Skeletal muscle tissue (tissue), 4 donors: ENCODE results near the gene ISL1. TPM values are rescaled to one million over a fixed set of nuclear protein-coding genes. Genes with fewer than 3 reads are reported as not detected.

Experiments used
- H3K27ac ChIP-seq: one replicate; pipeline ENCODE4 v1.7.0; 2013; ENCODE audit warnings: mild to moderate bottlenecking, low read depth, low read length, inconsistent platforms
- H3K27me3 ChIP-seq, 3 donors: one replicate each; pipeline ENCODE4 v1.7.0; 2013; ENCODE audit warnings: low read length in 3 of 3; ENCODE audit not compliant: control insufficient read depth in 3 of 3, insufficient read depth in 3 of 3
- H3K36me3 ChIP-seq, 3 donors: one replicate each; pipeline ENCODE4 v1.7.0; 2013; ENCODE audit warnings: low read length in 3 of 3; ENCODE audit not compliant: control insufficient read depth in 3 of 3, insufficient read depth in 3 of 3
- H3K4me1 ChIP-seq, 3 donors: one replicate each; pipeline ENCODE4 v1.7.0; 2013; ENCODE audit warnings: low read length in 3 of 3, mild to moderate bottlenecking in 3 of 3; ENCODE audit not compliant: control insufficient read depth in 3 of 3, insufficient read depth in 3 of 3
- H3K4me3 ChIP-seq, 3 donors: one replicate each; pipeline ENCODE4 v1.7.0; 2013; ENCODE audit warnings: low read length in 3 of 3
- H3K9ac ChIP-seq, 3 donors: one replicate each; pipeline ENCODE4 v1.7.0; 2013; ENCODE audit warnings: low read length in 3 of 3, mild to moderate bottlenecking in 3 of 3, moderate library complexity in 2 of 3, low read depth in 1 of 3
- H3K9me3 ChIP-seq, 3 donors: one replicate each; pipeline ENCODE4 v1.7.0; 2013; ENCODE audit warnings: low read length in 3 of 3; ENCODE audit not compliant: control insufficient read depth in 3 of 3
- total RNA-seq: library from RNA; depleted of rRNA; stranded (reverse); fragments of >200 nt; gene quantifications from one replicate; pipeline ENCODE4 v1.2.3, GENCODE V29; 2014
- donor health status: Osteomylitis.

Gene ISL1
- total RNA-seq, 1 donor from 2014 or later, result 0.52 TPM

DNA sequence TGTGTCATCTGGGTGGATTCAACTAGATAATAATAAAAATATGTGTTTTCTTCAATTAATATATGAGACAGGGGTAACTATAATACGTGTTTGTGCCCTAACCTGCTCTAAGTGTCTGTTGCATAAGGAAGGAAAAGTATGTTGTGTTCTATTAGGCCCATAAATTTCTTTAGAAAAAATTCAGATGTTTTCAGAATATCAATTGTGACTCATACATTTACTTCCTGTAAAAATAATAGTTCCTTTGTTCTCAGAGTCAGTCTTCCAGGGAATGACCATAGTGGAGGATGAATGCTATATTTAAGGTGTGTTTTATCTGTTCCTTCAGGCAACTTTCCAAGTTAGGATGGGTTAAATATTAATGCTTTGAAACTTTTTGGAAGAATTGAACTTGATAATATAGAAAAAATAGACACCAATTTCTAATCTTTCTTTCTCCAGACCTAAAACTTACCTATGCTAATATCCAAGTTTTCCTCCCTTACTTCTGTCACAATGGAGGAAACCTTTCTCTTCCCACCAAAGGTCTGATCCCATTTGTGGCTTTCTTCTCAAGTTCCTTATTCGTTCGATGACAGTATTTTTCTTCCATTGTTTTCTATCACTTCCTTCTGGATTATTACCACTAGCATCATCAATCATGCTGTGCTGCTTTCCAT, 49.9 kb downstream of the ISL1 start:
- H3K36me3 ChIP-seq, result no peaks in the 10 kb centered on the region
- no peaks in the 10 kb centered on the region for H3K4me1 ChIP-seq
- no peak overlapping the region for H3K9ac ChIP-seq
- H3K27me3 ChIP-seq, result no peaks in the 10 kb centered on the region
- H3K27ac ChIP-seq, result no peak overlapping the region
- no peaks in the 10 kb centered on the region for H3K9me3 ChIP-seq
- no peak overlapping the region for H3K4me3 ChIP-seq

DNA sequence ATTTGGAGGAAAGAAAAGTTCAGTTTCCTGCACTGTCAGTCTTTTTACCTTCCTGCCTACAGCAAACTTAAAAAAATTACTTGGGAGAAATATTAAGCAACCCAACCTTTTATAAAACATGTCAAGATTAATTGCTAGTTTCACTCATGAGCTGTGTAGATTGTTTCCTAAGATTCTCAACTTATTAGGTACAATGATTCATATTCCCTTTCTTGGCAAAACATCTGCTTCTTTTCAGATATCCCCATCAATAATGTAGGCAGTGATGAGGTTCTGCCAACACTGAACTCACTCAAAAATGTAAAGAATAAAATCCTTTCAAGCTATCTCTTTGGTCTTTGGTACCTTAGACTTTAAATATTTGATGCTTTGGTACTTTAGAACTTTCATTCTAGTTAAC, 56.0 kb downstream of the ISL1 start:
- Histone ChIP-seq H3K9me3 (no peaks in the 10 kb centered on the region), H3K4me3 (no peak overlapping the region), H3K36me3 (no peaks in the 10 kb centered on the region), H3K9ac (no peak overlapping the region), H3K27ac (no peak overlapping the region), H3K27me3 (no peaks in the 10 kb centered on the region), H3K4me1 (no peaks in the 10 kb centered on the region)
